NCI-H2107 treated with DMSO at 0.1 percent for 48 hours (cell line): Measurements from ENCODE around the gene CROCC2.

Experiments
- DNase-seq: peaks from one replicate; lab custom pipeline; 2025; ENCODE audit not compliant: unreplicated experiment; lab: John Stamatoyannopoulos, UW

Gene CROCC2

DNA sequence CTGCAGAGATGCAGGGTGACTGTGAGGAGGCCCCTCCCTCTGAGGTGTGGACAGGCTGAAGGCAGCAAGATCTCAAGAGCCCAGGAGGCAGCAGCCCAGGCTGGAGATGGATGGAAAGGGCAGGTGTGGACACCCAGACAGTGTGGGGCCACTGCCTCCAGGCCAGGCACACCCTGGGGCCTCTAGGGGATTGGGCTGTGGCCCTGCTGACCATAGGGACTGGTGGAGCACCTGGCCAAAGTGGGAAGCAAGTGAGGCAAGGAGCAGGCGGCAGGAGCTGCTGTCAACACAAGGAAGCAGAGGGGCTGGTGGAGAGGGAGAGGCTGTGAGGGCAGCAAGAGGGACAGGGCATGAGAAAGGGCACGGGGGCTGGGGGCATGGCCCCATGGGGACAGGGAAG is 103.1 kb downstream of the CROCC2 start:
- DNase-seq: no peak

DNA sequence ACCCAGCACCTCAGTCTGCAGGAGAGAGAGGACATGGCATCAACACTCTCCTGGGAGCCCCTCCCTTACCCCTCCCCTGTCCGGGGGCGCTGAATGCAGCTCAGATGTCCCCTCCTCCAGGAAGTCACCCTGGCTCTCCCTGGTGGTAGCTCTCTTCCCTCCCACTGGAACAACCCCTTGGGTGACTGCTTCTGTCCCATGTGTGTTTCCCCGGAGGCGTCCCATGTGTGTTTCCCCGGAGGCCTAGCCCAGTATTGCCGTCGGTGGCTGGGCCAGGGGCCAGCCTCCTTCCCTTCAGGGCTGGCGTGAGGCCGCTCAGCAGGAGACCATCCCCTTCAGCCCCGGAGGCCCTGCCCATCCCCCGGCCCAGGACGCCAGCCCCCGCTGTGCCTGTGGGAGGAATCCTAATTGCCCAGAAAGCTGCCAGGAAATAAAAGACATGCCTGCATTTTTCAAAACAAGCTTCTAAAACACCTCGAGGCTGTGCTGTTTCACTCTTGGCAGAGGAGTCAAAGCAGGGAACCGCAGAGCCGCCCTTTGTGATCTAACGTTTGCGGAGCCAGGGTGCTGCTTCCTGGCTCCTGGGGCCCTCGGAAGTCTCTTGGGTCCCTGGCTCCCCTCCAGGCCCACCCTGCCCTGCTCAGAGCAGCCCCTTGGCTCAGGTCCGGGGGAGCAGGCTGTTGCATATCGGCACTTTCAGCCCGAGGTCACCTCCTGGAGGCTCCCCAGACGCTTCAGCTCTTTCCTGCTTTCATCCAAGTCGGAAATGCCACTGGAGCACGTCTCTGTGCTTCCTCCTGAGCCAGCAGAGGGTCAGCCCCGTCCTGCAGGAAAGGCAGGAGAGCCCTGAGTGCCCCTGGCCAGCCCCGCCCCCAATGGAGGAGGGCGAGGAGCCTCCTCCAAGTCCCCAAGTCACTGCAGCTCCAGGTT is 103.7 kb downstream of the CROCC2 start:
- peak; percentile 18 for DNase-seq

DNA sequence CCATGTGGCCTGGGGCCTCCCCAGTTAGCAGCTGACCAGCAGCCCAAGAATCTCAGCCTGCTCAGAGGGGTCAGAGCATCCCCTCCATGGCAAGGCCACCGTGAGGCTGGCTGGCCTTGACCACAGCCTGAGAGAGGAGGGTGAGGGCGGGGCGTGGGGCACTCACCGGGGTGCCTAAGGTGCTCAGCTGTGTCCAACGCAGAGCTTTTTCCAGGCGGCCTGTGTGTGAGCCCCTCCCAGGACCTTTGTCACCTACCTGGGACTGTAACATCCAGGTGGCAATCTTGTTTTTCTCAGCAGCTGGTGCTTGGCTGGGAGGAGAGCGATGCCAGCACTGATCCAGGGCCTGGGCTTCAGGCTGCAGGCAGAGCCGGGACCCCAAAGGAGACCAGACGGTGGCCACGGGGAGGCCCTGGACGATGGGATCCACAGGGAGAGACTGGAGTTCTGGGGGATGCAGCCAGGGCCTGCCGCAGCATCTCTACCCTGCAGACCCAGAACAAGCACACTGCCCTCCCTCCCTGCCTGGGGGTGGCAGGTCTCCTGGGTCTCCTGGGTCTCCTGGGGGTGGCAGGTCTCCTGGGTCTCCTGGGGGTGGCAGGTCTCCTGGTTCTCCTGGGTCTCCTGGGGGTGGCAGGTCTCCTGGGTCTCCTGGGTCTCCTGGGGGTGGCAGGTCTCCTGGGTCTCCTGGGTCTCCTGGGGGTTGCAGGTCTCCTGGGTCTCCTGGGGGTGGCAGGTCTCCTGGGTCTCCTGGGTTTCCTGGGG is 104.6 kb downstream of the CROCC2 start:
- no peak for DNase-seq

DNA sequence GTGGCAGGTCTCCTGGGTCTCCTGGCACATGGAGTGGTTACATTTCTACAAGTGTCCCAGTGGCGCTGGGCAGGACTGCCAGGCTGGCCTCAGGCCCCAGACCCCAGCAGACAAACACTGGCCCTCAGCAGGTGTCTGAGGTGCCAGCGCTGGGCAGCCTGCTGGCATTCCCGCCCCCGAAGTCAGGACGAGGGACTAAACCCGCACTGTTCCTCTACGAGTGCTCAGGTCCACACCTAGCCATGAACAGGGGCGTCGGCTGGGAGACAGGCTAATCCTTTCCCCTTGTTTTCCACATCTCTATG is 105.1 kb downstream of the CROCC2 start:
- no peak for DNase-seq

DNA sequence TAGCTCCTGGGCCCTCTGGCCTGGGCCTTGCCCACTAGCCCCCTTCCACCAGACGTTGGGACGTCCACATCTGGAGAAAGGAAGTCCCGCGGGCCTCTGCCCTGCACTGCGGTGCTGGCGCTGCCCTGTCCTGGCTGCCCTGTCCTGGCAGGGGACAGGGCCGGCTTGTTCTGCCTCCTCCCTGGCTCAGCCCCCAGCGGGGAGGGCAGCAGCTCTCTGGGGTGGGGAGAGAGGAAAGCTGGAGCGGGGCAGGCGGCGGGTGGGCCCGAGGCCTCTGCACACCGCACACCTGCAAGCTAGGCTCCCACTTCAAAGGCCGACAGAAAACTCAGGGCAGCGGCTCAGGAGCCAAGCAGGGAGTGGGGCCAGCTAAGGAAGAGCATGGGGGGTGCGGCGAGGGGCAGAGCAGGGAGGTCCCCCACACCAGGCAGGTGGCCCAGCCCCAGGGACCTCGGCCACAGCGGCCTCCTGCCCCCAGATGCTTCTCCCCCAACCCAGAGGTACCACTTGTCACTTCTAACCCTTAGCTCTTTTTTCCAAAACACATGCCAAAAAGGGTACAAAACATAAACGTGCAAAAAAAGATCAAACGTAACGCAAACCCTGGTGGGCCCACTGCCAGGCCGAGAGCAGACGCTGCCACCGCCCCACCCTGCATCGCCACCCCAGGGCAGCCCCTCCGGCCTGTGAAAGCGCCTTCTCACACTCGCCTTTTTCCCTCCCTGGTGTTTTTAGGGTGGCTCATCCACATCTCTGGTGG is 105.8 kb downstream of the CROCC2 start:
- DNase-seq: no peak

DNA sequence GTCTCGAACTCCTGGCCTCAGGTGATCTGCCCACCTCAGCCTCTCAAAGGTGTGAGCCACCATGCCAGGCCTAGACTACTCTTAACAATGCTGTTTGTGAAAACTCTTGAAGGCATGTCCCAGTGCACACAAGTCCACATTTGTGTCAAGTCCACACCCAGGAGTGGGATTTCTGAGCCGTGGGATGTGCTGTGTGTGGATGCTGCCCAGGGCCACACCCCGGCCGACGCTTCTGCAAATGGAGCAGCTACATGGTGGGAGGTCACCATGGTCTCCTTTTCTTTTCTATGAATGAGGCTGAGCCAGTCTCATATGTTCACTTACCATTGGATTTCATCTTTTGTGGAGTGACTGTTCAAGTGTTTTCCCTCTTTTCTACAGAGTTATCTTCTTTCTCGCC is 108.1 kb downstream of the CROCC2 start:
- DNase-seq: no peak

DNA sequence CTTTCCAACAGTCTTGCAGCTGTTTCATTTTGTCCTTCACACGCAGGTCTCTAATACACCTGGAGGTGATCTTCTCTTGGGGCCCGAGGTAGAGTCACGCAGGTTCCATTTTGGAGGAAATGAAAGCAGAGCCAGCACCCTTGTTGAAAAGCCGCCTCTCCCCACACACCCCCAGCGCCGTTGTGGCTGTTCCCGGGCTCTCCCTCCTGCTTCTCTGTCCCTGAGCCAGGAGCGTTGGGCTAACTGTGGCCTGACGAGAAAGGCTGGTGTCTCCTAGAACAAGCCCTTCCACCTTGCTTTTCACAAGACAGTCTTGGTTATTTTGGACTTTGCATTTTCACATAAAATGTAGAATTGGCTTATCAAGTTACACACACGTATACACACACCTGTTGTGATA is 108.6 kb downstream of the CROCC2 start:
- no peak for DNase-seq

DNA sequence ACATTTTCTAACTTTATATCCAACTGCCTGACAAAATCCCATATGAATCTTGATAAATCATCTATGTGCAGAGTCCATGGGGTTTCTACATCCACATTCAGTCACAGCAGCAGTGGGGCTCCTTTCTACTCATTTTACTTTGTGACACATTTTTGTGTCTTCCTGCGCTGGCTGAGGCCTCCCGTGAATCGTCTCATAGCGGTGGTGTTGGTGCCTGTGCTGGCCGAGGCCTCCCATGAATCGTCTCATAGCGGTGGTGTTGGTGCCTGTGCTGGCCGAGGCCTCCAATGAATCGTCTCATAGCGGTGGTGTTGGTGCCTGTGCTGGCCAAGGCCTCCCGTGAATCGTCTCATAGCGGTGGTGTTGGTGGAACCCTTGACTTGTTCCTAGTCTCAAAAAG is 109.3 kb downstream of the CROCC2 start:
- DNase-seq: no peak

DNA sequence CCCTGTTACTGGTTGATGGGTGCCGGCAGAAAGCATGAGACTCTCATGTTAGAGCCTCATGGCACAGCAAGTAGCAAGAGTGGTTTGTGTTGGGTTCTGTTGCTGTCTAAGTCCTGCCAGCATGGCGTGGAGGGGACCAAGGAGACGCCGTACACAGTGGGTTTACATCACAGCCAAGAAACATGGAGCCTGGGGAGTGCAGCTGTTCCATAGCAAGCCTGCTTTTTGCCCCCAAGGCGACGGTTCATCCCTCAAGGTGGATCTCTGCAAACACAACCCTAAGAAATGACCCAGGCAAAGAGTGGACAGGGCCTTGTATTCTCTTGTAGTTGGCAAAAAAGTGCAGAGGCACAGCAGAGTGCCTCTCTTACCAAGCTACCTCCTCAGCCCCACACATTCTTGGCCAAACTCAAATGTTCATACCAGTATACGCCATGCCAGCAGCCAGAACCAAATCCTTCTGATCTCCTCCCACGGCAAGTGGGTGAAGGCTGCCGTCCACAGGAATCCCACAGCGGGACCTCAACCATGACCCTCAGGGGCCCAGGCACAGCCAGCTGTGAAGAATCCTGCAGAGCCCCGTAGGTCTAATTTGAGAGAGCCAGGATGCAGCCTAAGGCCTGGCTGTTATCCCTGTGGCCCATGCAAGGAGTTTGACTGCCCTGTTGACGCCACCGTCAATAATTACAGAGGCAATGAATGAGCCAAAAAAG is 111.2 kb downstream of the CROCC2 start:
- no peak for DNase-seq

DNA sequence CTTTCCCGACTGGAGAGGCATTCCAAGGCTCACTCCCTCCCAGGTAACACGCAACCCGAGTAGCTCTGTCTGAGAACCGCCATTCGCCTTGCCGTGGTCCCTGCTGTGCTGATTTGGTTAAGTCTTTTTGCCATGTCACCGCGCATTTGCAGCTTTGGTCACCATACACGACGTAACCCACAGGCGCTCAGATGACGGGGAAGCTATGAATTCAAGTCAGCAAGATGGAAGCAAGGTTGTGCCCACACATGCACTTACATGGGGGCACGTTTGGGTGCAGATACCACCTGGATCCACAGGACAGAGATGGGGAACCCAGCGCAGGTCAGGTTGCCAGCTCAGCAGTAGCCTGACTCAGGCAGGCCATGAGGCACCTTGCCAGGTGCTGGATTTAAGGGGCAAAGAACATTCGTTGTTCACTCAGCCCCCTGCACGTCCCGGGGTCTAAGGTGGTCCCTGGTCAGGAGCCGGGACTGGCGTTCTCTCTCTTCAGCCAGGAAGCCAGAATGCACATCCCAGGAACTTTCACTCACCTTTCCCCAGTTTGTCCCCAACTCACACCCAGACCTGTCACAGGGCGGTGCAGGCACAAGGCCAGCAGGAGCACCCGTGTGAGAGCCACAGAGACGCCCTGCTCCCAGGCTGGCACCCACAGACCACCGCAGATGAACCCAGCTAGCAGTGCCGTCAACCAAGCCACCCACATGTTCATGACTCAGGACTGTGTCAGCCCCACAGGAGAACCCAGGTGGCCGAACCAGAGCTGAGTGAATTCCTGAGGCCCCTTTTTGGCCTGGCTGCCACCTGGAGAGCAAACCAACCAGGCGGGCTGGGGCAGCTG is 112.1 kb downstream of the CROCC2 start:
- no peak for DNase-seq

DNA sequence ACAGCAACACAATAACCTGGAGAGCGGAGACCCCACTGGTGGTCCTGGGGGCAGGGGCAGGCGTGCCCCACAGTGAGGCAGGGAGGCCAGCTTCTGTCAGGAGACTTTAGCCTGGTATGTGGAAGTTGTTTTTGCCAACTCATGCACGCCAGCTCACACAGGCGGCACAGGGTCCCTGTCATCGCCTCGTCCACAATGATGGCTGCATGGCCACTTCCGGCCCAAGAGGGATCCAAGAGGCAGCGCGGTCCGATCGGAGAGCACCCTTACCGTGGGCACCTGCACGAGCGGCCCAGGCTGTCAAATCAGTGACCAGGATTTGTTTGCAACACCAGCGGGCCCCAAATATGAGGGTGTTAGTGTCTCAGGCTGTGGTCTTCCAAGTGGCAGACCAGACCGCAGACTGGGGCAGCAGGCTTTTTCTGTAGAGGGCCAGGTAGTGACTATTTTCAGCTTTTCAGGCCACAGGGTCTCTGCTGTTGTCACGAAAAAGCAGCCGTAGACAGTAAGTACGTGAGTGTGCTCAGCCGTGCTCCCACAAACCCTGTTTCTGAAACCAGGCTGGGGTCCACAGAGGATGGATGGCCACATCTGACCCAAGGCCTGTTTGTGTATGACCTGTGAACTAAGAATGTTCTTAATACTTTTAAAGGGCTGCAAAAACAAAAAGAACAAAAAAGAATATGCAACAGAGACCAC is 113.5 kb downstream of the CROCC2 start:
- DNase-seq: no peak

DNA sequence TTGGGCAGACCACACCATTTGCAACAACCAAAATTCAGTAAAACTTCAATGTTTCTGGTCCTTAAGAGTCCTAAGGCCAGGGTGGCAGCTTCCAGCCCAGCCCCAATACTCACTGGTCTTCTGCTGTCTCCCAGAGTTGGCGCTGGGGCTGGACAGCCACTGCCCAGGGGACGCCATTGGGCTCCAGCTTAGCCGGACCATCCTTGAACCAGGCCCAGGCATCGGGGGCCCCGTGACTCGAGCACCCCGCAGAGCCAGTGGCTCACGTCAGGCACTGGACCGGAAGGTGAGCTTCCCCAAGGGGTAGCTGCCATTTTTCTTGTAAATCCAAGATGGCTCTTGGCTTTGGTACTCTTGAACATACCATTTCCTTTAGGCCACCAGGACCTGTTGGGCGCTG is 114.1 kb downstream of the CROCC2 start:
- DNase-seq: no peak

DNA sequence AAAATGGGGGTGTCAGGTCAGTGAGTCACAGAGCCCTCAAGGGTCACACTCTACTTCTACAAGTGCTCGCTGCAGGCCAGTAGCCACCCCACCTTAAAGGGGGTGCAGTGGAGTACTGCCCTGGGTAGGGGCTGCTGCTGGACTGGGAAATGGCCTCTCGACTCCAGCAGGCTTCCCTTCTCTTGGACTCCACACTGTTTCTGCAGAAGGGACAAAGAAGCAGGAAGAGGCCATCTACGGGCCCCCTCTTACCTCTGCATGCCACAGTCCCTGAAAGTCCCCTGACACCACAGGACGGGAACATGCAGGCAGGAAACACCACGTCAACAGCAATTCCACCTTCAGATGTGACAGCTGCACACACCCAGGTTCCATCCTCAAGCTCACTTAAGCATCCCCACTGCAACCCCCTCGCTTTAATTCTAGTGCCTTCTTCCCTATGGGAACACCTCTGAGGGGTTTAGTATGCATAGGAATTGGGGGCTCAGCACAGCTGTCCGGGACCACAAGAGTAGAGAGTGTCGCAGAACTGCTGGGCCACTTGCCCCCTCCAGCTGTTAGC is 114.6 kb downstream of the CROCC2 start:
- DNase-seq: no peak

DNA sequence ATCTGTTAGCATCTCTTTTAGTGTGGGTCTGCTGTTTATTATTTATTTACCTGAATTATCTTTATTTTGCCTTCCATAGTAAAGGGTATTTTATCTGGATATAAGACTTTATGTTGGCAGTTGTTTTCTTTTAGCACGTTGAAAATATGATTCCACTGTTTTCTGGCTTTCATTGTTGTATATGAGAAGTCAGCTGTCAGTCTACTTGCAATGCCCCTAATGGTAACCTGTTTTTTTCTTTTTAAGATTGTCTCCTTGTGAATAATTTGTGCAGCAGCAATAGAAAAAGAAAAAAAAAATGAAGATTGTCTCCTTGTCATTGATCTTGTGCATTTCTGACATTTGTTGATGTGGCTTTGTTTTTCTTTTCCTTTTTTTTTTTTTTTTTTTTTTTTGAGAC is 119.5 kb downstream of the CROCC2 start:
- DNase-seq: no peak

DNA sequence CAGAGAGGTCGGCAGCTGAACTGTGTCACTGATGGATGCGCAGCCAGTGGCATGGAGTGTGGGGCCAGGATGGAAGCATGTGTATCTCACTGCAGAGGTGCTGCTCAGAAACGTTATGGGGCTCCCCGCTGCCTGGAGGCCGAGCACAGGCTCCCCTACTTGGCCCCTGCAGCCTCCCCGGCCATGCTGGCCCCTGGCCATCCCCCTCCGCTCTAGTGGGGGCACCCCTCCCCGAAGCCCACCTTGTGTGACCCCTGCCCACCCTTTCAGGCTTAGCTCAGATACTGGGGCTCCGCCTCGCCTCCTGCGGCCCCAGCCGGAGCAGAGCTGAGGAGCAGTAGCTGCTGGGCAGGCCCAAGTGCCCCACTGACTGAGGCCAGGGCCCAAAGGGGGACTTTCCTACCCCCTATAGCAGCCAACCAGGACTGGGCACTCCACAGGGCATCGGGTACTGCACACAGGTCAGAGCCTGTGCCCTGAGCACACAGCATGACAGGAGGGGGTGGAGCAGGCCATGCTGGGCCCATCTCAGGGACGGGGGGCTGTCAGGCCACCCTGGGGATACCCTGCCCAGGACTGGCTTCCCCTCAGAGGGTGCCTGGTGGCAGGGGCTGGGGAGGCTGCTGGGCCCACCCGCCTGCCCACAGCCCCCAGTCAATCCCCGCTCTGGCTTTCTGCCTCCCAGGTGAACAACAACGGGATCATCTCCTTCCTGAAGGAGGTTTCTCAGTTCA is 123.6 kb downstream of the CROCC2 start:
- no peak for DNase-seq

DNA sequence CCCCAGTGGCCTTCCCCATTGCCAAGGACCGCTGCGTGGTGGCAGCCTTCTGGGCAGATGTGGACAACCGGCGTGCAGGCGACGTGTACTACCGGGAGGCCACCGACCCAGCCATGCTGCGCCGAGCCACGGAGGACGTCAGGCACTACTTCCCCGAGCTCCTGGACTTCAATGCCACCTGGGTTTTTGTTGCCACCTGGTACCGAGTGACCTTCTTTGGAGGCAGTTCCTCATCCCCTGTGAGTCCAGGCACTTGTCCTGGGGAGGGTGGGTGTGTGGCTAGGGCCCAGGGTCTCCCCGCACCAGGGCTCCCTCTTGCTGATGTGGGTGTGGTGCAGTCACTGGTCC is 124.2 kb downstream of the CROCC2 start:
- DNase-seq: no peak

DNA sequence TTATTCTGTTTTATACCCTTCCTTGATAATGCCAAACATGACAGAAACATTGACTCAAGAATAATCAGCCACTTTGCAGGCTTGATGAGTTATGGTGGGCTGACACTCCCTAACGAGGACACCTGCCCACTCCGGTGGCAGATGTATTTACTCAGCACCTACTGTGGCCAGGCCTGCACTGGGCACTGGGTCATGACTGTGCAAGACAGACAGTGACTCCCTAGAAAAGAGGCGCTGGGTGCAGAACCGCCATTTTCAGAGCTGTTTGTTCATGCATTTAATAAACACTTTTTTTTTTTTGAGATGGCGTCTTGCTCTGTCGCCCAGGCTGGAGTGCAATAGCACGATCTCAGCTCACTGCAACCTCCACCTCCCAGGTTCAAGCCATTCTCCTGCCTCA is 124.7 kb downstream of the CROCC2 start:
- no peak for DNase-seq

DNA sequence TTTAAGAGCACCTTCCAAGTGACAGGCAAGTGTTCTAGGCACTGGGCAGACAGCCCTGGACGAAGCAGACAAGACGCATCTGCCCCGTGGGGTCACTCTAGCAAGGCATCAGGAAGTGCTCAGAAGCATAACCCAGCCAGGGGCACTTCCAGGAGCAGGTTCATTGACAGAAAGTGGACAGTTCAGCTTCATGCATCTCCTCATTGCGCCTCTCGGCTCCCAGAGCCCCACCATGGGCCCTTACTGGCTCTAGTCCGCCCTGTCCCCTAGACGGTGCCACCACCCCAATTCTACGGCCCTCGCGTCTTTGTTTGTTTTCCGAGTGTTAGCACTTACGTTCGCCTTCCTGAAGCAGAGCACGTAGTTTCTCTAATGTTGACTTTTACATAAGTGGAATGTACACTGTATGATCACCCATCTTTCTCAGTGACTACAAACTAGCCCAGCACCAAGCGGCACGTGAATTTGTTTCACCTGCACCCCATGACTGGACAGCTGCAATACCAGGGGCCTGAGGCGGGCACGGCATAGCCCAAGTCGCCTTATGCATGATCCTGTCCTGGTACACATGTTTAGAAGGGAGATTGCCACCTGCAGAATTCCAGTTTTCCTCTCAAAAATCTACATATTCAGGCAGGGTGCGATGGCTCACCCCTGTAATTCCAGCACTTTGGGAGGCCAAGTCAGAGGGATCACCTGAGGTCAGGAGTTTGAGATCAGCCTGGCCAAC is 125.5 kb downstream of the CROCC2 start:
- DNase-seq: no peak
